ENCODE measurements around the gene C17orf50.

DNA sequence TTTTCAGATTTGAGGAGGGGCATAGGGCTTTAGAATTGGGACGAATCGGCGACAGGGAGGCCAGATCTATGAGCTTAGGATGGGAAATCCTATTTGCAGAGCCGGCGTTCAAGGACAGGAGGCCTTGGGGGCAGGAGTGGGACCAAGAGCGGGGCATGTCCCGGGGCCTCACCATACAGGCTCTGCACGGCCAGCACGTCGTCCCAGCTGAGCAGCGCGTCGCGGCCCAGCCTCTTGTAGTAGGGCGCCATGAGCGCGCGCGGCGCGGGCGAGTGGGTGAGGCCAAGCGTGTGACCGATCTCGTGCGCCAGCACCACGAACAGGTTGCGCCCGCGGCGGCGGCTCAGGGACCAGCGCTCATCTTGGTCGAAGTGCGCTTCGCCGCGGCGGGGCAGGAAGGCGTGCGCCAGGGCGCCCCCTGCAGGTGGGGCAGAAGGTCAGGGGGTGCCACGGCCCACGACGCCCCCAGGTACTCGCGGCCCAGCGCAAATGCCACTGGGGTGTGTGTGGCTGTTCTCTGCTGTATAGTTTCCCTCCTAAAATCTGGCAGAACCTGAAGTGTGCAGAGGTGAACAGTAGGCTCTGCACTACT, 9.3 kb downstream of the C17orf50 start:
- no peak for TF ChIP-seq RELA (CRISPR knock-in tag; IDR thresholded peaks at IDR 0.05)
- TF ChIP-seq ATF5 (CRISPR knock-in tag; IDR thresholded peaks at IDR 0.05; ENCODE audit: low read depth): no peak
- TF ChIP-seq EP300 (IDR thresholded peaks at IDR 0.05; ENCODE audit: low read depth in 2 of 2, low read length in 2 of 2): no peak
- no peak for TF ChIP-seq EP300 (CRISPR knock-in tag; IDR thresholded peaks at IDR 0.05; ENCODE audit: borderline replicate concordance)
- TF ChIP-seq NFYB (CRISPR knock-in tag; IDR thresholded peaks at IDR 0.05): no peak
- TF ChIP-seq, protein P1, sequence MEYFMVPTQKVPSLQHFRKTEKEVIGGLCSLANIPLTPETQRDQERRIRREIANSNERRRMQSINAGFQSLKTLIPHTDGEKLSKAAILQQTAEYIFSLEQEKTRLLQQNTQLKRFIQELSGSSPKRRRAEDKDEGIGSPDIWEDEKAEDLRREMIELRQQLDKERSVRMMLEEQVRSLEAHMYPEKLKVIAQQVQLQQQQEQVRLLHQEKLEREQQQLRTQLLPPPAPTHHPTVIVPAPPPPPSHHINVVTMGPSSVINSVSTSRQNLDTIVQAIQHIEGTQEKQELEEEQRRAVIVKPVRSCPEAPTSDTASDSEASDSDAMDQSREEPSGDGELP (IDR thresholded peaks at IDR 0.05; ENCODE audit: borderline replicate concordance, low read depth): no peak
- TF ChIP-seq RAD21 (CRISPR knock-in tag; IDR thresholded peaks at IDR 0.05): no peak
- no peak for TF ChIP-seq JUND (CRISPR knock-in tag; IDR thresholded peaks at IDR 0.05)
